Limb (tissue), 2 donors: ENCODE data around the gene C10orf105.

ENCODE experiments used
- DNase-seq, 2 donors: peaks; one replicate each; pipeline ENCODE4 v3.0.0-alpha.2; 2016; ENCODE audit errors: extremely low spot score in 2 of 2

Gene C10orf105

DNA sequence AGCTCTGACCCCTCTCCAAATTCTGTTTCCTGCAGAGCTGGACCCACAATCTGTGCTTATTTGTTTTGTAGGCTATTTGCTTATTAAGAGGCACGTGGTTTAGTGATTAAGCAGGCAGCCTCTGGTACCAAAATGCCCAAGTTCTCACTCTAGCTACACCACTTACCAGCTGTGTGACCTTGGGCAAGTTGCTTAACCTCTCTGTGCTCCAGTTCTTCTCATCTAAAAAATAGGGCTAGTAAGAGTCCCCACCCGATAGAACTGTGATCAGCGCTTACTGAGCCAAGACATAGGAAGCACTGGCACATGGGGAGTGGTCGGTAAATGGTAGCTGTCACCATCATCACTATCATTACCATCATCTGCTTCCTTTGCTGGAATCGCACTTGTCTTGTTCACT is 20.8 kb downstream of the C10orf105 start:
- no peak for DNase-seq

GRCh38 chr10:71697938-71698709 is 21.5 kb downstream of the C10orf105 start:
- DNase-seq = no peak

GRCh38 chr10:71696628-71697326 is 22.8 kb downstream of the C10orf105 start:
- peak in 1 of 2 donors; percentile 67 for DNase-seq

DNA sequence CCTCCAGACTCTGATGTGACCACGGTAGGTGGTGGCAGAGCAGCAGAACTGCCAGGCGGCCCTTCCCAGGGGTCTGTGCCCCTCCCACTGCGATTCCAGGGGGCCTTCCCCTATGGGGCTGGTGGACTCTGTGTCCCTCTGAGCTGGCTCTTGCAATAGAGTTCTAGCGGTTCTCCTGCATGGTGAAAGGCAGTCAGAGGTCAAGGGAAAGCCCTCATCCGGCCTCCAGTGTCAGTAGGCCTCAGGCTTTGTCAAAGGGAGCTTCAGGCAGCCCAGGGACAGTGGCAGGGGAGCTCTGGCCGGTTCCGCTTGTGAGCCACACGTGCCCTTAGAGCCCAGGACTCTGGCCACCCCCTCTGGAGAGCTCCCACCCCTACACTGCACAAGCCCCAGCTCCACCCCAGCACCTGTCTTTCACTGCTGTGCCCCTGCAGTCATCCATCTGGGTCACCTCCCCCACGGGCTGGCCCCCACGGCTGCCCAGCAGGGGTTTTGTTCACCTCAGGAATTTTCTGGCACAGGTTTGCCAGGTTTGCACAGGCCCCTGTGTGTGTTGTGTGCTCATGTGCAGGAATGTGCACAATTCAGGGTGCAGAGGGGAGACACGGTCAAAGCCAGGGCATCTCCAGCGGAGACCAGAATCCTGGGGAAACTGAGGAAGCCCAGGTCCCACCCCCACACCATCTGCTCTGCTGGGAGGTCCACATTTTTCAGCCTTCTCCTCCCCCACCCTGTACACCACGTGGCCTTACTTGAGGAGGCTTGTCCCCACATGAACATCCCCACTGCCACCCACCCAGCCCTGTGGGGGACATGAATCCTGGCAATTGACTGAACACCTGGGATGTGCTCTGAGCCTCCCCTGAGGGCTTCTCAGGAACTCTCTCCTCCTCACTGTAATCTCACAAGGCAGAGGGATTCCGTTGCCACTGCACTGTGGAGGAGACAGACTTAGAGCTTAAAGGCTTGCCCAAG is 23.8 kb downstream of the C10orf105 start:
- no peak for DNase-seq

DNA sequence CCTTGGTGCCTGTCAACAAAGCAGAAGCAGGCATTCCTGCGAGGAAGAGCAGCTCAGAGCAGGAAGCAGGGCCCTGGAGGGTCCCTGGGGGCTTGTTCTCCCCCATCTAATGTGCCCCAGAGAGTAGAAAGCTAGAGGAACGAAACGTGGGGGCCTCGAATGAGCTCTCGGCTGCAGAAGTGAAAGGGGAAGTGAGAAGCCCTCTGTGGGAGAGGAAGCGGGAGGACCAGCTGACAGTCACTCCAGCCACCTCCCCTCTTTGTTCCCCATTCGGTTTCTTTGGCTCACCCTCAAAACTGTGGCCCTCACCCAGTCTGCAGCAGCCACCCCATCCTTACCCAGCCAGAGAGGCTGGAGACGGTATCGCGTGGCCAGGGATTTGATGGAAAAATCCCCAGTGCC is 25.0 kb downstream of the C10orf105 start:
- DNase-seq = no peak

GRCh38 chr10:71694039-71694501 is 25.5 kb downstream of the C10orf105 start:
- DNase-seq = no peak

- no peak for DNase-seq
These were observed 26.2 kb downstream of the C10orf105 start for GRCh38 chr10:71693377-71693776.

DNA sequence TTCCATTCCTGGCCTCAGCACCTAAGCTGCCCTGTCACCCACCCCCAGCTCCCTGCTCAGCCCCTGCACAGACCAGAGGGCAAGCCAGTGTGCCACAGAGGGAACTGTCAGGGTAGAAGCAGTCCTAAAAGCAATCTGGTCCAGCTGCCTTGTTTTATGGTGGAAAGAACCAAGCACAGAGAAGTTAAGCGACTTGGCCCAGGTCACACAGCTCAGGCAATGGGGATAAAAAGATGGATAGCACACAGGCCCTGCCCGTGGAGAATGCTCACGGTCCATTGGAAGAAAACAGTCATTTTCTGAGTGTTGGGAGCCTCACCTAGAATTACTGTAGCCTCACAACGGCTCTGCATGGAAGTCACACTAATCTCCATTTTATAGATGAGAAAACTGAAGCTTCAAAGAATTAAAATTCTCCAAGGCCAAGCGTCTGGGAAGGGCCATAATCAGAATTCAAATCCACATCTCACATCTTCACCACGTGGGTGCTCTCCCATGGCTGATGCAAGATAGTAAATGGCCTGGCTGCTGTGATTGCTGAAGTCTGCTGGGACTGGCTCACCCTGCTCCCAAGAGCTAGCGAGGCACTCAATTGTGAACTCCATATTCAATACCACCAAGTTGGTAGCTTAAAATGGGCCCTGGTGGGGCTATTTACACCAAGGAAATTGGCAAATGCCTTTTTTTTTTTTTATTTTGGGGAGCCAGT is 26.8 kb downstream of the C10orf105 start:
- no peak for DNase-seq

GRCh38 chr10:71691405-71691804 is 28.2 kb downstream of the C10orf105 start:
- DNase-seq = no peak

GRCh38 chr10:71690094-71690720 is 29.4 kb downstream of the C10orf105 start:
- DNase-seq = no peak

DNA sequence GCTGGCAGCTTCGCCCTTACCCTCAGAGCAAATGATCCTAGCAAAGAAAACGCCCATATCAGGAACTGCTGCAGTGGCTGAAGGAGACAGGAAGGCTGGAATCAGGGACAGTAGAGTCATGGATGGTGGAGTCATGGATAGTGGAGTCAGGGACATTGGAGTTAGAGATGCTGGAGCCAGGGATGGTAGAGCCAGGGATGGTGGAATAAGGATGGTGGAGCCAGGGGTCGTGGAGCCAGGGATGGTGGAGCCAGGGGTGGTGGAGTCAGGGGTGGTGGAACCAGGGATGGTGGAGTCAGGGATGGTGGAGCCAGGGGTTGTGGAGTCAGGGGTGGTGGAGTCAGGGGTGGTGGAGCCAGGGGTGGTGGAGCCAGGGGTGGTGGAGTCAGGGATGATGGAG is 31.3 kb downstream of the C10orf105 start:
- DNase-seq = no peak

- DNase-seq = no peak
These were observed 32.1 kb downstream of the C10orf105 start for GRCh38 chr10:71687480-71687879.

- DNase-seq = no peak
These were observed 32.5 kb downstream of the C10orf105 start for GRCh38 chr10:71687077-71687476.

DNA sequence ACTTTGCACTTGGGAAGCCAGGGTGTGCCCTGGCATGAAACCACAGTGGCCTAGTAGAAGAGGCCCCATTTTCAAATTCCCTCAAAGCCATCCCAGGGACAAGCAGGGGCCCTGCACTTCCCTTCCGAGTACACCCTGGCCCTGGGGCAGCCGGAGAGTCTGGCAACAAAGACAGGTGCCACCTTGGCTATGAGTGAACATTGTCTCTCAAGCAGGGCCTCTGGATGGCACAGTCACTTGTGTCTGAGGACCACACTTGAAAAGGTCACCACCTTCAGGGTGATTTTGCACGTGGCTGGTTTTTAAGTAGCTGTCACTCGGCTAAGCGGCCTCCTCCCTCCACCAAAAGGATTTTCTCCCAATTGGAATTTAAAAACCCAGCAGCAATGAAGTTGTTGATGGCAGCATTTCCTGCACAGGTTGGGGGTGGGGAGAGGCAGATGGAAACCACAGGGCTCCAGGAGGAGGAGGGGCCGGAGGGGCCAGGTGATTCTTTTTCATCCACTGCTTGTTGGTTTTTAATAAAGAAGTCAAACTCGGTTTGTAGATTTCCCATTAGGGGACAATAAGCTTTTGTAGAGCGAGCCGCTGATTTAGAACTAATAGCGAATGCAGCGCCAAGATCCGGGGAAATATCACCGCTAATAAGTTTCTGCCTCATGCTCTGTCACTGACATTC is 33.9 kb downstream of the C10orf105 start:
- DNase-seq = no peak

- DNase-seq = no peak
These were observed 35.0 kb downstream of the C10orf105 start for GRCh38 chr10:71684356-71685173.

GRCh38 chr10:71683301-71683700 is 36.3 kb downstream of the C10orf105 start:
- no peak for DNase-seq

GRCh38 chr10:71681977-71682376 is 37.6 kb downstream of the C10orf105 start:
- DNase-seq = no peak

DNA sequence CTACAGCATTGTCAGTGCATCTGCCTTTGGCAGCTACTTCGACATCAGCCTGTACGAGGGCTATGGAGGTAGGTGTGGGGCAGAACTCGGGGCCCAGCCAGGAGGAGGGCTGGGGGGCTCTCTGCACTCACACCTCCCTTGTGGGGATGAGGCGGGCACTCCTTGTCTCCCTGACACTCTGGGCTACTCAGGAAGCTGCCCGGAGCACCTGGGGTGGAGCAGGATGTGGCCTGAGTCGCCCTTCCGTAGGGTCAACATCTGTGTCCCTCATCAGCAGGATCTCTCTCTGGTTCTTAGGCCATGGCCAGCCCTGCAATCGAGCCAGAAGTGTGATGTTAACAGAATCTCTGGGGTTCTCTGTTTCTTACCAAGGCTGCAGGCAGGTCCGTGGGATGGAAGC is 40.2 kb downstream of the C10orf105 start:
- no peak for DNase-seq
